Measurements from ENCODE around the gene BRICD5. TPM values are rescaled to one million over a fixed set of nuclear protein-coding genes. Genes with fewer than 3 reads are reported as not detected.

Gene BRICD5
- total and polyA plus RNA-seq, 12 donors = 0.36 to 57.4 (median 3.0) TPM

- TF ChIP-seq POLR2A (IDR thresholded peaks at IDR 0.05) = no peak
- TF ChIP-seq, protein P1, sequence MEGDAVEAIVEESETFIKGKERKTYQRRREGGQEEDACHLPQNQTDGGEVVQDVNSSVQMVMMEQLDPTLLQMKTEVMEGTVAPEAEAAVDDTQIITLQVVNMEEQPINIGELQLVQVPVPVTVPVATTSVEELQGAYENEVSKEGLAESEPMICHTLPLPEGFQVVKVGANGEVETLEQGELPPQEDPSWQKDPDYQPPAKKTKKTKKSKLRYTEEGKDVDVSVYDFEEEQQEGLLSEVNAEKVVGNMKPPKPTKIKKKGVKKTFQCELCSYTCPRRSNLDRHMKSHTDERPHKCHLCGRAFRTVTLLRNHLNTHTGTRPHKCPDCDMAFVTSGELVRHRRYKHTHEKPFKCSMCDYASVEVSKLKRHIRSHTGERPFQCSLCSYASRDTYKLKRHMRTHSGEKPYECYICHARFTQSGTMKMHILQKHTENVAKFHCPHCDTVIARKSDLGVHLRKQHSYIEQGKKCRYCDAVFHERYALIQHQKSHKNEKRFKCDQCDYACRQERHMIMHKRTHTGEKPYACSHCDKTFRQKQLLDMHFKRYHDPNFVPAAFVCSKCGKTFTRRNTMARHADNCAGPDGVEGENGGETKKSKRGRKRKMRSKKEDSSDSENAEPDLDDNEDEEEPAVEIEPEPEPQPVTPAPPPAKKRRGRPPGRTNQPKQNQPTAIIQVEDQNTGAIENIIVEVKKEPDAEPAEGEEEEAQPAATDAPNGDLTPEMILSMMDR (IDR thresholded peaks at IDR 0.05) = no peak
- H3K27ac ChIP-seq = no peak within 1 kb of the TSS
- intact Hi-C loops (cut with DNase I) = no loop called here
These were observed 25.9 kb upstream of the BRICD5 start, which contains the start of gene DNASE1L2 for GRCh38 chr16:2236337-2237101. TSS of gene DNASE1L2 (plus strand) at chr16:2236444. CDS start at chr16:2236817, 373 bp downstream.

DNA sequence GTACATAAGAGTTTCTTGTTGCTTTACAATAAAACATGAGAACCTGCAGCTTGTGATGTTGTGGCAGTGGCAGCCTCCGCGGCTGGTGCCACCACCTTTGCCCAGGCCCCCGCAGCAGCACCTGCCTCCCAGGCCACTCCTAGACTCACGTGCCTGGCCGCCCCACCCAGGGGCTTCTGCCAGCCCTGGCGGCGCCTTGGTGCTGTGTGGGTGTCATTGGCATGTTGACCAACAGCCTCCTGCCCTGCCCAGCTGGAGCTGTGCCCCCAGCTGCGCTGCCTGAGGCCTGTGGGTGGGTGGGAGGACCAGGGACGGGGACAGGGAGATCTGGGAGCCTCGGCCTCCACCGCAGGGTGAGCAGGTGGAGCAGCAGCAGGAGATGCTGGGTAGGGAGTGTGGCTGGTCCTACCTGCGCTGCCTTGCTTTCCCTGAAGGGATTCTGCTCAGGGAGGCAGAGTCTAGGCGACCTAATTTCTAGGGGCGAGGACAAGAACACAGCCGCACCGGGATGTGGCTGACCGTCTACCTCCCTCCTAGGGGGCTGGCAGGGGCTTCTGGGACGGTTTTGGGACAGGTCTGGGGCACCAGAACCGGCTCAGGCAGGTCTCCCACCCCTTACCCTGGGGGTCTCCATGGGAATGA is 25.2 kb upstream of the BRICD5 start:
- intact Hi-C loops (cut with DNase I) = no loop called here
- no peaks in the 10 kb centered on the region for H3K9me3 ChIP-seq (replicated peaks in 1 of 3)
- H3K4me3 ChIP-seq = no peak overlapping the region
- TF ChIP-seq POLR2A (IDR thresholded peaks at IDR 0.05) = no peak
- H3K4me1 ChIP-seq (replicated peaks in 1 of 2) = peaks cover 12 to 21% of the 10 kb centered on the region in 2 donors
- peaks cover 9% of the 10 kb centered on the region for H3K27me3 ChIP-seq
- no peak for DNase-seq
- no peak overlapping the region for H3K27ac ChIP-seq
- peaks cover 0 to 50% of the 10 kb centered on the region in 2 donors for H3K36me3 ChIP-seq (replicated peaks in 1 of 2)
- WGBS, 4 donors = 50 to 82% (median 76%) methylated on average over 2 to 19 of the region's 19 CpGs

More at GRCh38 chr16:2236337-2237101, 25.9 kb upstream of the BRICD5 start, which contains the start of gene DNASE1L2:
- H3K9me3 ChIP-seq (replicated peaks in 1 of 3) = no peaks in the 10 kb centered on the region
- 5 to 7% (median 6%) methylated on average over 8 to 63 of the region's 64 CpGs; no CpG with 5 or more reads in 1 of the 4 donors for WGBS, 4 donors
- peak within 1 kb of the TSS in 1 of 4 donors; percentile 7 for H3K4me3 ChIP-seq
- no peak for DNase-seq
- peaks cover 9% of the 10 kb centered on the region for H3K27me3 ChIP-seq
- H3K36me3 ChIP-seq (replicated peaks in 1 of 2) = peaks cover 0 to 43% of the 10 kb centered on the region in 2 donors
- peaks cover 12 to 21% of the 10 kb centered on the region in 2 donors for H3K4me1 ChIP-seq (replicated peaks in 1 of 2)

DNA sequence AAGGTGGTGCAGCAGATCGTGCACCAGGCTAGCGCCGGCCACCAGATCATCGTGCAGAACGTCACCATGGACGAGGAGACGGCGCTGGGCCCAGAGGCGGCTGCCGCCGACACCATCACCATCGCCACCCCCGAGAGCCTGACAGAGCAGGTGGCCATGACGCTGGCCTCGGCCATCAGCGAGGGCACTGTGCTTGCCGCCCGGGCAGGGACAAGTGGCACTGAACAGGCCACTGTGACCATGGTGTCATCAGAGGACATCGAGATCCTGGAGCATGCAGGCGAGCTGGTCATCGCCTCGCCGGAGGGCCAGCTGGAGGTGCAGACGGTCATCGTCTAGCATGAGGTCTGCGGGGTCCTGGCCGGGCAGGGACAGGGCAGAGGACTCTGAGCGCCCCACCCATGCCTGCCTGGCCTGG is 24.6 kb upstream of the BRICD5 start:
- Histone ChIP-seq H3K36me3 (replicated peaks in 1 of 2) (peaks cover 0 to 52% of the 10 kb centered on the region in 2 donors), H3K9me3 (replicated peaks in 1 of 3) (no peaks in the 10 kb centered on the region), H3K27ac (no peak overlapping the region), H3K4me3 (no peak overlapping the region), H3K27me3 (peaks cover 9% of the 10 kb centered on the region), H3K4me1 (replicated peaks in 1 of 2) (peaks cover 12 to 23% of the 10 kb centered on the region in 2 donors)
- intact Hi-C loops (cut with DNase I) = no loop called here
- no peak for DNase-seq
- 87 to 97% (median 95%) methylated on average over 6 to 28 of the region's 28 CpGs for WGBS, 4 donors
- TF ChIP-seq, protein P1 (IDR thresholded peaks at IDR 0.05) = no peak
- TF ChIP-seq POLR2A (IDR thresholded peaks at IDR 0.05) = no peak

- Histone ChIP-seq H3K4me3 (no peak overlapping the region), H3K36me3 (replicated peaks in 1 of 2) (peaks cover 0 to 55% of the 10 kb centered on the region in 2 donors), H3K4me1 (replicated peaks in 1 of 2) (peaks cover 12 to 23% of the 10 kb centered on the region in 2 donors), H3K27me3 (peaks cover 9% of the 10 kb centered on the region), H3K9me3 (replicated peaks in 1 of 3) (no peaks in the 10 kb centered on the region), H3K27ac (no peak overlapping the region)
- WGBS, 4 donors = 92 to 100% (median 93%) methylated on average over 7 to 18 of the region's 18 CpGs
- intact Hi-C loops (cut with DNase I) = no loop called here
- TF ChIP-seq, protein P1 (IDR thresholded peaks at IDR 0.05) = no peak
- no peak for TF ChIP-seq POLR2A (IDR thresholded peaks at IDR 0.05)
- no peak for DNase-seq
These were observed 24.1 kb upstream of the BRICD5 start for GRCh38 chr16:2234813-2235170.
